ENCODE results near the gene C18orf54.

DNA sequence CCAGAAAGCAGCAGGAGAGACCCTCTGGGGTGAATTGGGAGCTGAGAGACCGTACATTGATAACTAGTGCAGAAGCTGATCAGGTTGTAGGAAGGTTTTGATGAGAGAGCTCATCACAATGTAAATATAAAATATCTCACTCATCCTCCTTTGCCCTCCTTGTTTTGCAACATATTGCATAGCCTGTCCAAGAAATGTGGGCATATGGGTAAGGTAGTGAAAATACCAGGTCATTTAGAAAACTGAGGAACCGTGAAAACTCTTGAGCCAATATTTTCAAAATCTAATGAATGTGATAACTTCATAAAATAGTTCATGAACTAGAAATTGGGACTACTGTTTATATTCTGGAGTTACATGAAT is 31.4 kb downstream of the C18orf54 start:
- TF ChIP-seq, protein P1, sequence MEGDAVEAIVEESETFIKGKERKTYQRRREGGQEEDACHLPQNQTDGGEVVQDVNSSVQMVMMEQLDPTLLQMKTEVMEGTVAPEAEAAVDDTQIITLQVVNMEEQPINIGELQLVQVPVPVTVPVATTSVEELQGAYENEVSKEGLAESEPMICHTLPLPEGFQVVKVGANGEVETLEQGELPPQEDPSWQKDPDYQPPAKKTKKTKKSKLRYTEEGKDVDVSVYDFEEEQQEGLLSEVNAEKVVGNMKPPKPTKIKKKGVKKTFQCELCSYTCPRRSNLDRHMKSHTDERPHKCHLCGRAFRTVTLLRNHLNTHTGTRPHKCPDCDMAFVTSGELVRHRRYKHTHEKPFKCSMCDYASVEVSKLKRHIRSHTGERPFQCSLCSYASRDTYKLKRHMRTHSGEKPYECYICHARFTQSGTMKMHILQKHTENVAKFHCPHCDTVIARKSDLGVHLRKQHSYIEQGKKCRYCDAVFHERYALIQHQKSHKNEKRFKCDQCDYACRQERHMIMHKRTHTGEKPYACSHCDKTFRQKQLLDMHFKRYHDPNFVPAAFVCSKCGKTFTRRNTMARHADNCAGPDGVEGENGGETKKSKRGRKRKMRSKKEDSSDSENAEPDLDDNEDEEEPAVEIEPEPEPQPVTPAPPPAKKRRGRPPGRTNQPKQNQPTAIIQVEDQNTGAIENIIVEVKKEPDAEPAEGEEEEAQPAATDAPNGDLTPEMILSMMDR (IDR thresholded peaks at IDR 0.05): no peak
- TF ChIP-seq POLR2AphosphoS5 (IDR thresholded peaks at IDR 0.05): no peak
- no peak for TF ChIP-seq POLR2A (IDR thresholded peaks at IDR 0.05)
